ENCODE measurements around the gene ACAD8. TPM values are rescaled to one million over a fixed set of nuclear protein-coding genes. Genes with fewer than 3 reads are reported as not detected.

The ACAD8 gene
- total RNA-seq, 1 experiment from 2014 or later = 34.8 TPM

GRCh38 chr11:134287561-134287960 lies 34.2 kb downstream of the ACAD8 start:
- TF ChIP-seq, protein P1, sequence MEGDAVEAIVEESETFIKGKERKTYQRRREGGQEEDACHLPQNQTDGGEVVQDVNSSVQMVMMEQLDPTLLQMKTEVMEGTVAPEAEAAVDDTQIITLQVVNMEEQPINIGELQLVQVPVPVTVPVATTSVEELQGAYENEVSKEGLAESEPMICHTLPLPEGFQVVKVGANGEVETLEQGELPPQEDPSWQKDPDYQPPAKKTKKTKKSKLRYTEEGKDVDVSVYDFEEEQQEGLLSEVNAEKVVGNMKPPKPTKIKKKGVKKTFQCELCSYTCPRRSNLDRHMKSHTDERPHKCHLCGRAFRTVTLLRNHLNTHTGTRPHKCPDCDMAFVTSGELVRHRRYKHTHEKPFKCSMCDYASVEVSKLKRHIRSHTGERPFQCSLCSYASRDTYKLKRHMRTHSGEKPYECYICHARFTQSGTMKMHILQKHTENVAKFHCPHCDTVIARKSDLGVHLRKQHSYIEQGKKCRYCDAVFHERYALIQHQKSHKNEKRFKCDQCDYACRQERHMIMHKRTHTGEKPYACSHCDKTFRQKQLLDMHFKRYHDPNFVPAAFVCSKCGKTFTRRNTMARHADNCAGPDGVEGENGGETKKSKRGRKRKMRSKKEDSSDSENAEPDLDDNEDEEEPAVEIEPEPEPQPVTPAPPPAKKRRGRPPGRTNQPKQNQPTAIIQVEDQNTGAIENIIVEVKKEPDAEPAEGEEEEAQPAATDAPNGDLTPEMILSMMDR (conservative IDR thresholded peaks at IDR 0.05; ENCODE audit: low read depth, low read length) = no peak
- TF ChIP-seq EZH2 (IDR thresholded peaks at IDR 0.05; ENCODE audit: borderline replicate concordance, low read depth, low read length, poor library complexity, severe bottlenecking) = no peak
- Histone ChIP-seq H3K27me3 (replicated peaks; ENCODE audit: insufficient read depth, low read depth, low read length, poor library complexity) (no peaks in the 10 kb centered on the region), H3K4me3 (ENCODE audit: low read depth, low read length, poor library complexity, severe bottlenecking) (no peak overlapping the region), H3K27ac (ENCODE audit: low read depth, low read length, poor library complexity, severe bottlenecking) (no peak overlapping the region), H3K9me3 (ENCODE audit: low read depth, low read length, poor library complexity, severe bottlenecking) (no peaks in the 10 kb centered on the region), H3K4me1 (ENCODE audit: insufficient read depth, low read length, poor library complexity, severe bottlenecking) (no peaks in the 10 kb centered on the region), H3K36me3 (ENCODE audit: insufficient read depth, low read length, poor library complexity, severe bottlenecking) (no peaks in the 10 kb centered on the region)
- no TSS peak for BruUV-seq (replicated peaks)
- DNase-seq (ENCODE audit: low spot score) = no peak
- POLR2A ChIA-PET (ENCODE audit: low non-redundant PET) = interaction anchor here (0.6 kb wide), 1 partner anchor 12 kb away, joined by 3 read pairs; no protein-coding TSS in a partner anchor
- intact Hi-C loops (cut with micrococcal nuclease; ENCODE audit: unreplicated experiment) = no loop called here
- CTCF ChIA-PET = no interaction called here

- no peak for DNase-seq (ENCODE audit: low spot score)
- no peak for TF ChIP-seq EZH2 (IDR thresholded peaks at IDR 0.05; ENCODE audit: borderline replicate concordance, low read depth, low read length, poor library complexity, severe bottlenecking)
- TF ChIP-seq, protein P1 (conservative IDR thresholded peaks at IDR 0.05; ENCODE audit: low read depth, low read length) = no peak
- Histone ChIP-seq H3K9me3 (ENCODE audit: low read depth, low read length, poor library complexity, severe bottlenecking) (no peaks in the 10 kb centered on the region), H3K4me3 (ENCODE audit: low read depth, low read length, poor library complexity, severe bottlenecking) (no peak overlapping the region), H3K36me3 (ENCODE audit: insufficient read depth, low read length, poor library complexity, severe bottlenecking) (no peaks in the 10 kb centered on the region), H3K4me1 (ENCODE audit: insufficient read depth, low read length, poor library complexity, severe bottlenecking) (no peaks in the 10 kb centered on the region), H3K27me3 (replicated peaks; ENCODE audit: insufficient read depth, low read depth, low read length, poor library complexity) (no peaks in the 10 kb centered on the region), H3K27ac (ENCODE audit: low read depth, low read length, poor library complexity, severe bottlenecking) (no peak overlapping the region)
- ChIA-PET CTCF (no interaction called here), POLR2A (ENCODE audit: low non-redundant PET) (no interaction called here)
- BruUV-seq (replicated peaks) = no TSS peak
- intact Hi-C loops (cut with micrococcal nuclease; ENCODE audit: unreplicated experiment) = no loop called here
Measured at GRCh38 chr11:134288486-134288885, 35.1 kb downstream of the ACAD8 start.

- Histone ChIP-seq H3K4me3 (ENCODE audit: low read depth, low read length, poor library complexity, severe bottlenecking) (no peak overlapping the region), H3K9me3 (ENCODE audit: low read depth, low read length, poor library complexity, severe bottlenecking) (no peaks in the 10 kb centered on the region), H3K27me3 (replicated peaks; ENCODE audit: insufficient read depth, low read depth, low read length, poor library complexity) (no peaks in the 10 kb centered on the region), H3K4me1 (ENCODE audit: insufficient read depth, low read length, poor library complexity, severe bottlenecking) (no peaks in the 10 kb centered on the region), H3K27ac (ENCODE audit: low read depth, low read length, poor library complexity, severe bottlenecking) (no peak overlapping the region), H3K36me3 (ENCODE audit: insufficient read depth, low read length, poor library complexity, severe bottlenecking) (no peaks in the 10 kb centered on the region)
- DNase-seq (ENCODE audit: low spot score) = no peak
- TF ChIP-seq, protein P1 (conservative IDR thresholded peaks at IDR 0.05; ENCODE audit: low read depth, low read length) = no peak
- TF ChIP-seq EZH2 (IDR thresholded peaks at IDR 0.05; ENCODE audit: borderline replicate concordance, low read depth, low read length, poor library complexity, severe bottlenecking) = no peak
- intact Hi-C loops (cut with micrococcal nuclease; ENCODE audit: unreplicated experiment) = no loop called here
- POLR2A ChIA-PET (ENCODE audit: low non-redundant PET) = no interaction called here
- CTCF ChIA-PET = no interaction called here
- no TSS peak for BruUV-seq (replicated peaks)
Measured at GRCh38 chr11:134289167-134289566, 35.8 kb downstream of the ACAD8 start.

Measured in A673 (cell line).